Activated gamma-delta T cell treated with Interleukin-2 at 50 U/mL for 16 hours (primary cell): ENCODE results near the gene ST3GAL4.

Experiments used
- DNase-seq: peaks from one replicate; pipeline ENCODE4 v3.0.0-alpha.2; 2020

The ST3GAL4 gene

GRCh38 chr11:126456783-126457542 is 101.5 kb downstream of the ST3GAL4 start:
- no peak for DNase-seq

DNA sequence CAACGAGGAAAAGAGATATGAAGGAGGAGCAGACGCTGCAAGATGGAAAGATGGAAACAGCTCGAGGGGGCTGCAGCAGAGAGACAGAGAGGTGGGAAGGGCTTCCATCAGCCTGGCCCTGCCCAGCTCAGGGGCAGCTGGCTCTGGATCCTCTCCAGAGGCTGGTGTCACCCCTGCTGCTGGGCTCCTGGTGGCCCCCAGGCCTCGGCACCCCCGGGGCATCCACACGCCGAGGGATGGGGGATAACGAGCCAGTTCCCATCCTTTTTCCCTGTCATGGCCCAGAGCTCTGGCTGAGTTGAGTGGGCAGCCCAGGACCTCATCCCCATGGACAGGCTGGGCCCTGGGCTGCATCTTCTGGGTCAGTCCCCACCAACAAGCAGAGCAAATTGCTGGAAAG is 102.3 kb downstream of the ST3GAL4 start:
- DNase-seq = no peak

DNA sequence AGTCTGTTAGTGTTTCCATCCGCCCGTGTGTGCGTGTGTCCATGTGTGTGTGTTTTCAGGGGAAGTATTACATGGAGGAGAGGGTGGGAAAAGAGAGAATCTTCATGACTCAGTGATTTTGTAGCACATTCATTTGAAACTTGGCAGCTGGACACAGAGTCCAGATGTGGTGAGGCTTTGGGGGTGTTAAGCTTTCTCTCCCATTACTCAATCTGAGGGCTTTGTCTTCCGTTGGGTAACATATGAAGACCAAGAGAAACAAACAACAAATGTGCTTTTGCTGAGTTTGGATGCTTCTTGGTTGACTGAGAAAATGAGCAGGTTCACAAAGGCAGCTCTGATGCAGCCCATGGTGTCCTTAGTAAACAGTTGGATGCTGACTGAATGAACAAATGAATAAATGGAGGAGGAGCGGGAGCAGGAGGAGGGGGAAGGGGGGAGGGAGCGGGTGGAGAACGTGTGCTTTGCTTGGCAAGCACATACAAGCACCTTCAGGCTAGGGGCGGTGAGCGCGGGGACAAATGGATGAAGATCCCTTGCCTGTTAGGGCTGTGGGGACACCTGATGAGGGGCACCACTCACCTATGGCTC is 104.3 kb downstream of the ST3GAL4 start:
- DNase-seq = no peak

GRCh38 chr11:126460417-126461095 is 105.1 kb downstream of the ST3GAL4 start:
- DNase-seq = no peak

GRCh38 chr11:126461096-126461440 is 105.6 kb downstream of the ST3GAL4 start:
- DNase-seq = no peak

GRCh38 chr11:126461996-126462395 is 106.5 kb downstream of the ST3GAL4 start:
- no peak for DNase-seq

GRCh38 chr11:126462422-126462821 is 106.9 kb downstream of the ST3GAL4 start:
- no peak for DNase-seq
